IPS-18c (cell line): ENCODE data around the gene ARMC2.
"Not testable (repeated sequence)": the region's sequence is repeated elsewhere in the genome, so short reads cannot be mapped to it uniquely, and the experiment has no call there.

Source experiments
- H3K4me3 ChIP-seq: 2 replicates; pipeline ENCODE4 v1.7.0; 2013; ENCODE audit warnings: low read depth, mild to moderate bottlenecking, low read length, moderate library complexity; ENCODE audit not compliant: insufficient read depth
- H3K9me3 ChIP-seq: one replicate; pipeline ENCODE4 v1.6.1; 2013; ENCODE audit warnings: mild to moderate bottlenecking, low read length, moderate library complexity; ENCODE audit not compliant: control insufficient read depth, insufficient read depth

Gene ARMC2, protein sequence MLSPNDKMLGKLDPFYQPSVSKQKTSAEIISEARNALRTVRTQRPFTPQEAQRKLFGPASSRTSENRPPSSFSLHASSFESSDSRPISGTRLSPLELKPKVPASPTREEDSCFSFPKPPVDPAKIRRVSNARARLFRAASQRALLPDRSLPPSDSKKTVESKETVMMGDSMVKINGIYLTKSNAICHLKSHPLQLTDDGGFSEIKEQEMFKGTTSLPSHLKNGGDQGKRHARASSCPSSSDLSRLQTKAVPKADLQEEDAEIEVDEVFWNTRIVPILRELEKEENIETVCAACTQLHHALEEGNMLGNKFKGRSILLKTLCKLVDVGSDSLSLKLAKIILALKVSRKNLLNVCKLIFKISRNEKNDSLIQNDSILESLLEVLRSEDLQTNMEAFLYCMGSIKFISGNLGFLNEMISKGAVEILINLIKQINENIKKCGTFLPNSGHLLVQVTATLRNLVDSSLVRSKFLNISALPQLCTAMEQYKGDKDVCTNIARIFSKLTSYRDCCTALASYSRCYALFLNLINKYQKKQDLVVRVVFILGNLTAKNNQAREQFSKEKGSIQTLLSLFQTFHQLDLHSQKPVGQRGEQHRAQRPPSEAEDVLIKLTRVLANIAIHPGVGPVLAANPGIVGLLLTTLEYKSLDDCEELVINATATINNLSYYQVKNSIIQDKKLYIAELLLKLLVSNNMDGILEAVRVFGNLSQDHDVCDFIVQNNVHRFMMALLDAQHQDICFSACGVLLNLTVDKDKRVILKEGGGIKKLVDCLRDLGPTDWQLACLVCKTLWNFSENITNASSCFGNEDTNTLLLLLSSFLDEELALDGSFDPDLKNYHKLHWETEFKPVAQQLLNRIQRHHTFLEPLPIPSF

GRCh38 chr6:108848116-108848868 lies at the start of gene ARMC2:
Gene ARMC2, plus strand, starts transcription at chr6:108848422. Its CDS starts 5,846 bp downstream, at chr6:108854268.
- H3K4me3 ChIP-seq = peak within 1 kb of the TSS; percentile 90
- no peaks in the 10 kb centered on the region for H3K9me3 ChIP-seq

GRCh38 chr6:108798670-108799353 lies 49.4 kb upstream of the ARMC2 start:
- H3K4me3 ChIP-seq = no peak overlapping the region; the same call in 1 of the 2 replicates
- H3K9me3 ChIP-seq = no peaks in the 10 kb centered on the region

- no peak overlapping the region for H3K4me3 ChIP-seq
- no peaks in the 10 kb centered on the region for H3K9me3 ChIP-seq
Measured at GRCh38 chr6:108799354-108799717, 48.9 kb upstream of the ARMC2 start.

DNA sequence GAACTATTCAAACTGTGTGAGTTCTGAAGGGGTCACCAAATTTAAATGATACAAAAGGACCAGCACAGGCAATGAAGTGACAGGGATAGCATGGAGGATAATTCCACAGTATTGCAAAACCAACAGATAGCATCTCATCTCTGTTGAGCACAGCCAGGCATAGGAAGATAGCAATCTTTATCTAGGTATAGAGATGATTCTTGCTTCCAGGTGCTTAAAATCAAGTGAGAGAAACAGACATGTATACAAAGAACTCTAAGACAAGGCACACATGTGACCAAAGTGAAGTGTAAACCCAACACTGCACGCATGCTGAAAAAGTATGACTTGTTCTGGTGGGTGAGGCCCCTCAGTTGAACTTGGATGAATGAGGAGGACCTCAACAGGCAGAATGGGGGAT lies 48.4 kb upstream of the ARMC2 start:
- no peak overlapping the region for H3K4me3 ChIP-seq
- no peaks in the 10 kb centered on the region for H3K9me3 ChIP-seq

GRCh38 chr6:108800427-108800864 lies 47.8 kb upstream of the ARMC2 start:
- H3K9me3 ChIP-seq = no peaks in the 10 kb centered on the region
- H3K4me3 ChIP-seq = no peak overlapping the region

GRCh38 chr6:108801366-108801765 lies 46.9 kb upstream of the ARMC2 start:
- H3K4me3 ChIP-seq = no peak overlapping the region
- no peaks in the 10 kb centered on the region for H3K9me3 ChIP-seq

DNA sequence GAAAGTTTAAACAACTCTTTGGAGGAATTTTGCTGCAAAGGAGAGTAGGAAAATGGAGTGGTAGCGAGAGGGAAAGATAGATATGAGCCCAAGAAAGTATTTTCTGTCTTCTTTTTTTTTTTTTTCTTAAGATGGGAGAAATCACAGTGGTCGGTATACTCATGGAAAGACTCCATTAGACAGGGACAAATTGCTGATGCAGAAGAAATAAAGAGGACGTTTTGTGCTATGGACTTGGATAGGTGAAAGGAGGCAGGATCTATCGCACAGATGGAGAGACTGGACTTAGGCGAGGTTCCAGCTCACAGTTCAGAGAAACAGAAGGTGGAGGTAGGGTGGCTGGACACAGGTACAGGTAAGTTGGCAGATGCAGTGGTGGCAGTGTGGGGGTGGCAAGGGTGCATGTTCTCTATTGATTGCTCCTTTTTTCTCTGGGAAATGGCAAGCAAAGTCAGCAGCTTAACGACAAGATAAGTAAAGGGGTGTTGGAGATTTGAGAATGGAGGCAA lies 44.2 kb upstream of the ARMC2 start:
- no peaks in the 10 kb centered on the region for H3K9me3 ChIP-seq
- no peak overlapping the region for H3K4me3 ChIP-seq

DNA sequence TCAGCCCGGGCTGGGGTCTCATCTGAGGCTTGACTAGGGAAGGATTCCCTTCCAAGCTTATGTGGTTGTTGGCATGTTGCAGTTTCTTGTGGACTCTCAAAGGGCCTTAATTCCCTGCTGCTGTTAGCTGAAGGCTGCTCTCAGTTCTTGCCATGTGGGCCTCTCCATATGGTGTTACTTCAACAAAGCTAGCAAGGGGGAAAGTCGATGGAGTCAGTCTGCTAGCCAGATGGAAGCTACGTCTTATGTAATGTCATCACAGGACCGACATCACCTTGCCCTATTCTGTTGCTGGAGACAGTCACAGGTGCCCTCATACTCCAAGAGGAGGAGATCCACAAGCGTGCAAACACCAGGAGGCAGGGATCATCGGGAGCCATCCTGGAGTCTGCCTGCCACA lies 43.3 kb upstream of the ARMC2 start:
- Histone ChIP-seq H3K4me3 (no peak overlapping the region), H3K9me3 (no peaks in the 10 kb centered on the region)

- Histone ChIP-seq H3K9me3 (no peaks in the 10 kb centered on the region), H3K4me3 (no peak overlapping the region)
Measured at GRCh38 chr6:108805611-108806167, 42.5 kb upstream of the ARMC2 start.

DNA sequence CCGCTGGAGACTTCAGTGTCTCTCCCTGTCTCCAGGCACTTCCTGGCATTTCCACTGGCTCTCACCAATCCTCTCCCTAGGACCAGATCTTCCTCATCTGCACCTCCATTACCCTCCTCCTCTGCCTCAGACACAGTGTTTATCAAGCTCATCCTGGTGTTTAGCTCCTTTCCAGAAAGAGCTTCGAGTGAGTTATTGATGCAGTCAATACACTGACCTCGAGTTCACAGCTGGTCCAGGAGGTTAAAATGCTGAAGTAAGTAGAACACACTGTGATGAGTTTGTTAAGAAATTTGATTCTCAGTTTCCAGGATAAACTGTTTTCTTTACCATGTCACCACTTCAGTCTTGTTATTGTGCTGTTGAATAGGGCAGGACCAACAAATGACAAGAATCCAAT lies 42.1 kb upstream of the ARMC2 start:
- Histone ChIP-seq H3K9me3 (no peaks in the 10 kb centered on the region), H3K4me3 (no peak overlapping the region)

GRCh38 chr6:108806665-108807064 lies 41.6 kb upstream of the ARMC2 start:
- Histone ChIP-seq H3K9me3 (no peaks in the 10 kb centered on the region), H3K4me3 (no peak overlapping the region)

GRCh38 chr6:108807928-108808327 lies 40.3 kb upstream of the ARMC2 start:
- H3K9me3 ChIP-seq = no peaks in the 10 kb centered on the region

GRCh38 chr6:108809211-108809610 lies 39.0 kb upstream of the ARMC2 start:
- Histone ChIP-seq H3K4me3 (no peak overlapping the region), H3K9me3 (no peaks in the 10 kb centered on the region)

More at GRCh38 chr6:108807928-108808327, 40.3 kb upstream of the ARMC2 start:
- H3K4me3 ChIP-seq = no peak overlapping the region

DNA sequence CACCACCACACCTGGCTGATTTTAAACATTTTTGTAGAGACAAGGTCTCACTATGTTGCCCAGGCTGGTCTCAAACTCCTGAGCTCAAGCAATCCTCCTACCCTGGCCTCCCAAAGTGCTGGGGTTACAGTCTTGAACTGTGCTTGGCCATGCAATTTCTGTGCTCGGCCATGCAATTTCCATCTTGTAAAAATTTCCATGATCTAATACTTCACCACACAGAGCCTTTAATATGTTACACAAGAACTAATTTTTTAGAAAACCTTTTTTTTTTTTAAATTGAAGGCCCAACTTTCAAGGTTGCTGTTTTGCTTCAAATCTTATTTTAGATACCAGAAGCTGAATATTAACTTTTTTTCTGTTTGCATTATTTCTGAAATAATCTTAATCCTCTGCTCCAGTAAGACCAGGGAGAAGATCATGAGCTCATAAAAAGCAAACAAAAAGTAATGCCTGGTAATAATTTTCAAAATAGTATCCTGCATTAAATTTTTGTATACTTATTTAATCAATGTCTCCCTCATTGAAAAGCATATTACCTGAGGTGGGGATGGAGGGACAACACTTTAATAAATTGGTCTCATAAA lies 38.1 kb upstream of the ARMC2 start:
- no peaks in the 10 kb centered on the region for H3K9me3 ChIP-seq
- H3K4me3 ChIP-seq = no peak overlapping the region

DNA sequence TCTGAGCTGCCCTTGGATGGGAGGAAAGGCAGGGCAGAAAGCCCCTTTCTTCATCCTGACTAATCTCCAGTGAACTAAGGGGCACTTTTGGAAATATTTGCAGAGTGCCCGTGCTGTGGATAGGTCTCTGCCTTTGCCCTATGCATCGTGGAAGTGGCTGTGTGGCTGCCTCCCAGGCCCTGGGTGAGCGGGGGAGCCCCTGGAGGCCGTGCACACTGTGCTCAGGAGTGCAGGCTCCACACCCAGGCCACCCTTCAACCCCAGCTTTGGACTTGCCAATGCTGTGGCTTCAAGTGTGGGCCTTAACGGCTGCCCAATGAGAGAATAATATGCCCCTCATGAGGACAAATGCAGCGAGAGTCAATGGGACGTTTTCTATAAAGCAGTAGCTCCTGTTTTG lies 36.7 kb upstream of the ARMC2 start:
- H3K4me3 ChIP-seq = no peak overlapping the region
- H3K9me3 ChIP-seq = no peaks in the 10 kb centered on the region

DNA sequence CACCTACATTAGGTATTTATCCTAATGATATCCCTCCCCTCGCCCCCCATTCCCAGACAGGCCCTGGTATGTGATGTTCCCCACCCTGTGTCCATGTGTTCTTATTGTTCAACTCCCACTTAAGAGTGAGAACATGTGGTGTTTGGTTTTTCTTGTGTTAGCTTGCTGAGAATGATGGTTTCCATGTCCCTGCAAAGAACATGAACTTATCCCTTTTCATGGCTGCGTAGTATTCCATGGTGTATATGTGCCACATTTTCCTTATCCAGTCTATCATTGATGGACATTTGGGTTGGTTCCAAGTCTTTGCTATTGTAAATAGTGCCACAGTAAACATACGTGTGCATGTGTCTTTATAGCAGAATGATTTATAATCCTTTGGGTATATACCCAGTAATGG lies 35.0 kb upstream of the ARMC2 start:
- not testable (repeated sequence) for H3K4me3 ChIP-seq, H3K9me3 ChIP-seq
